Left lung (tissue), 10 donors: ENCODE measurements around the gene CCR3. TPM values are rescaled to one million over a fixed set of nuclear protein-coding genes. Genes with fewer than 3 reads are reported as not detected.

Source experiments
- ATAC-seq: fragments of 200-7000 bp; cut with Tn5 transposase; one replicate; pipeline ENCODE4 v1.9.1; 2020; ENCODE audit warnings: moderate library complexity
- DNase-seq, 4 donors: peaks; one replicate each; pipeline ENCODE4 v3.0.0-alpha.2; 2013 to 2020
- H3K27ac ChIP-seq, 2 donors: fragments of 200-600 bp; sonication (generic) in 1 of 2; one replicate each; pipeline versions ENCODE4 v1.5.0 to v1.8.0; 2020 to 2021
- H3K27me3 ChIP-seq, 2 donors: fragments of 200-600 bp; sonication (generic) in 1 of 2; one replicate each; pipeline versions ENCODE4 v1.5.0 to v1.8.0; 2020 to 2021
- H3K36me3 ChIP-seq, 2 donors: fragments of 200-600 bp; sonication (generic) in 1 of 2; one replicate each; pipeline versions ENCODE4 v1.5.0 to v1.8.0; 2020 to 2021
- H3K4me1 ChIP-seq, 2 donors: fragments of 200-600 bp; one replicate each; pipeline ENCODE4 v1.8.0; 2021
- H3K4me3 ChIP-seq, 2 donors: fragments of 200-600 bp; sonication (generic) in 1 of 2; one replicate each; pipeline versions ENCODE4 v1.5.0 to v1.8.0; 2020 to 2021; ENCODE audit warnings: mild to moderate bottlenecking in 1 of 2
- H3K9me3 ChIP-seq, 2 donors: fragments of 200-600 bp; sonication (generic) in 1 of 2; one replicate each; pipeline versions ENCODE4 v1.5.0 to v1.8.0; 2020 to 2021
- CTCF ChIP-seq, 2 donors: fragments of 200-600 bp; sonication (generic) in 1 of 2; IDR thresholded peaks; one replicate each; pipeline versions ENCODE4 v1.5.0 to v1.8.0; 2021; ENCODE audit warnings: antibody characterized with exemption in 2 of 2
- intact Hi-C, 2 donors: fragments of 100-400 bp; cut with DNase I; formaldehyde crosslinking; loops; one replicate each; pipeline versions ENCODE4 v1.11.2 to v1.14.2; 2022
- polyA plus RNA-seq, 6 donors: library from polyadenylated mRNA; unstranded; fragments of 120-200 nt; gene quantifications; one replicate each; pipeline ENCODE4 v1.2.1, GENCODE V29; 2013; ENCODE audit not compliant: insufficient read length in 6 of 6
- total RNA-seq, 2 donors: library from RNA; stranded (reverse); fragmentation: NEBNext Ultra II Directional; extraction: Animal tissue kit (Norgen Biotek cat#: 25700); gene quantifications; one replicate each; pipeline ENCODE4 v1.2.1, GENCODE V29; 2021
- donor health status: DM: no; HTN: yes; CAD: no.
- donor health status: DM: no; HTN: no; CAD: no.

Gene CCR3
- total and polyA plus RNA-seq, 8 donors: 0.10 to 0.22 (median 0.20) TPM; not detected in 3

GRCh38 chr3:46314517-46314916 lies 72.3 kb downstream of the CCR3 start:
- Histone ChIP-seq H3K4me1 (peaks cover 0 to 58% of the 10 kb centered on the region in 2 donors), H3K4me3 (no peak overlapping the region), H3K27ac (no peak overlapping the region), H3K36me3 (no peaks in the 10 kb centered on the region), H3K9me3 (no peaks in the 10 kb centered on the region), H3K27me3 (no peaks in the 10 kb centered on the region)
- ATAC-seq (no peak), DNase-seq (no peak)
- no peak for TF ChIP-seq CTCF (IDR thresholded peaks at IDR 0.05)
- intact Hi-C loops: no loop called here

- peaks cover 0 to 59% of the 10 kb centered on the region in 2 donors for H3K4me1 ChIP-seq
- no peak overlapping the region for H3K4me3 ChIP-seq
- intact Hi-C loops: no loop called here
- no peak for DNase-seq
- H3K27ac ChIP-seq: peak overlapping the region in 1 of 2 donors; percentile 66
- H3K36me3 ChIP-seq: no peaks in the 10 kb centered on the region
- no peaks in the 10 kb centered on the region for H3K27me3 ChIP-seq
- H3K9me3 ChIP-seq: no peaks in the 10 kb centered on the region
- TF ChIP-seq CTCF (IDR thresholded peaks at IDR 0.05): no peak
- no peak for ATAC-seq
Measured at GRCh38 chr3:46316206-46316605, 73.9 kb downstream of the CCR3 start.

Other genes with a start within 250 kb of the CCR3 start
- 10 to 100 TPM; 33.6 to 42.7 TPM for gene FYCO1, start 246.6 kb upstream of the CCR3 start, total RNA-seq
- gene FYCO1, start 246.6 kb upstream of the CCR3 start, polyA plus RNA-seq: 10 to 100 TPM; 19.0 to 21.0 (median 20.2) TPM
- 1 to 10 TPM in 1 of 2 donors, under 1 TPM in 1; 0.44 to 2.0 TPM for gene XCR1, start 215.0 kb upstream of the CCR3 start, total RNA-seq
- gene XCR1, start 215.0 kb upstream of the CCR3 start, polyA plus RNA-seq: 1 to 10 TPM in 2 of 6 donors, under 1 TPM in 4; 0.07 to 1.1 (median 0.66) TPM
- gene CCR1, start 34.1 kb upstream of the CCR3 start, total RNA-seq: 10 to 100 TPM; 18.9 to 84.5 TPM
- gene CCR1, start 34.1 kb upstream of the CCR3 start, polyA plus RNA-seq: 1 to 10 TPM; 5.2 to 8.9 (median 7.5) TPM
- gene CCR2, start 111.7 kb downstream of the CCR3 start, total RNA-seq: 10 to 100 TPM; 11.5 to 27.0 TPM
- 1 to 10 TPM; 1.6 to 2.4 (median 1.8) TPM for gene CCR2, start 111.7 kb downstream of the CCR3 start, polyA plus RNA-seq
- gene CCR5, start 128.5 kb downstream of the CCR3 start, total RNA-seq: 10 to 100 TPM in 1 of 2 donors, 1 to 10 TPM in 1; 2.9 to 13.8 TPM
- under 1 TPM; 0.33 to 0.97 (median 0.50) TPM for gene CCR5, start 128.5 kb downstream of the CCR3 start, polyA plus RNA-seq
- 10 to 100 TPM; 18.9 to 37.1 TPM for gene CCRL2, start 164.8 kb downstream of the CCR3 start, total RNA-seq
- gene CCRL2, start 164.8 kb downstream of the CCR3 start, polyA plus RNA-seq: 1 to 10 TPM; 3.4 to 5.6 (median 4.2) TPM
- 100 to 1,000 TPM in 1 of 2 donors, 1 to 10 TPM in 1; 2.3 to 113 TPM for gene LTF, start 222.4 kb downstream of the CCR3 start, total RNA-seq
- 1 to 10 TPM; 3.7 to 7.6 (median 5.5) TPM for gene LTF, start 222.4 kb downstream of the CCR3 start, polyA plus RNA-seq